Panc1 (cell line): ENCODE results near the gene ZG16B. TPM values are rescaled to one million over a fixed set of nuclear protein-coding genes. Genes with fewer than 3 reads are reported as not detected.
A peak's percentile ranks its signal among the peaks of the same experiment; 100 is the strongest.

Source experiments
- ATAC-seq: fragments of 200-7000 bp; cut with Tn5 transposase; 2 replicates; pipeline ENCODE4 v1.9.1; 2020; ENCODE audit warnings: mild to moderate bottlenecking, moderate library complexity
- BruUV-seq: library from RNA; stranded (reverse); fragments of 400-500 nt; replicated peaks from 2 replicates; lab custom pipeline; 2021; lab: Mats Ljungman, UMichigan
- CTCF ChIA-PET: fragments of 300-600 bp; sonication (Branson Sonifier 250); formaldehyde crosslinking; loops from one replicate; lab custom pipeline; 2022; ENCODE audit warnings: antibody characterized with exemption; lab: Charles Lee
- POLR2A ChIA-PET: fragments of 300-600 bp; sonication (Branson Sonifier 250); formaldehyde crosslinking; loops from one replicate; lab custom pipeline; 2022; ENCODE audit warnings: antibody characterized with exemption; lab: Charles Lee
- DNase-seq: peaks from one replicate; pipeline ENCODE4 v3.0.0-alpha.2; 2010; ENCODE audit warnings: low read depth, low spot score
- H3K27ac ChIP-seq: 2 replicates; pipeline ENCODE4 v1.5.1; 2011; ENCODE audit warnings: mild to moderate bottlenecking, low read length, inconsistent platforms
- H3K27me3 ChIP-seq: fragments of 200-500 bp; sonication (Bioruptor generic); 2 replicates; pipeline ENCODE4 v1.6.0; 2014; ENCODE audit warnings: low read length, inconsistent platforms; ENCODE audit not compliant: control insufficient read depth, insufficient read depth
- H3K36me3 ChIP-seq: fragments of 200-500 bp; sonication (Bioruptor generic); 2 replicates; pipeline ENCODE4 v1.5.1; 2014; ENCODE audit warnings: inconsistent platforms, mild to moderate bottlenecking, low read length, moderate library complexity; ENCODE audit not compliant: control insufficient read depth, insufficient read depth
- H3K4me1 ChIP-seq: 2 replicates; pipeline ENCODE4 v1.5.1; 2011; ENCODE audit warnings: inconsistent platforms, mild to moderate bottlenecking, low read length, moderate library complexity; ENCODE audit not compliant: control insufficient read depth, insufficient read depth
- H3K4me3 ChIP-seq, 2 experiments: 2 replicates each; pipeline ENCODE4 v1.5.1; 2011 to 2012; ENCODE audit warnings: low read depth in 2 of 2, low read length in 2 of 2, mild to moderate bottlenecking in 2 of 2, inconsistent platforms in 1 of 2, moderate library complexity in 1 of 2
- H3K9me3 ChIP-seq: fragments of 200-500 bp; sonication (Bioruptor generic); 2 replicates; pipeline ENCODE4 v1.5.1; 2014; ENCODE audit warnings: low read depth, mild to moderate bottlenecking, inconsistent platforms, low read length, moderate library complexity; ENCODE audit not compliant: control insufficient read depth, insufficient read depth
- POLR2AphosphoS5 ChIP-seq: IDR thresholded peaks from 2 replicates; pipeline ENCODE4 v1.6.1; 2012; ENCODE audit warnings: mild to moderate bottlenecking, low read depth, low read length, moderate library complexity
- SIN3A ChIP-seq: IDR thresholded peaks from 2 replicates; pipeline ENCODE4 v1.6.1; 2012; ENCODE audit warnings: low read depth, mild to moderate bottlenecking, low read length, moderate library complexity, borderline replicate concordance; ENCODE audit not compliant: insufficient read depth
- TCF7L2 ChIP-seq: IDR thresholded peaks from 2 replicates; pipeline ENCODE4 v1.6.1; 2011; ENCODE audit warnings: mild to moderate bottlenecking, low read depth, low read length, inconsistent platforms
- in situ Hi-C: cut with HindIII; loops from 2 replicates; pipeline ENCODE4 v1.10.0; 2016; ENCODE audit warnings: low sequenced_read_pairs, low pct_unique_long_range_greater_than_20kb
- intact Hi-C: fragments of 100-400 bp; cut with micrococcal nuclease; formaldehyde crosslinking; loops from one replicate; pipeline ENCODE4 v1.10.0; 2022; ENCODE audit not compliant: unreplicated experiment
- total RNA-seq: library from RNA; stranded (reverse); gene quantifications from one replicate; pipeline ENCODE4 v1.2.1, GENCODE V29; 2021; ENCODE audit not compliant: unreplicated experiment
- TF ChIP-seq, protein P1 (sequence below), 2 experiments: IDR thresholded peaks; 2 replicates each; pipeline ENCODE4 v1.6.1; 2011 to 2012; ENCODE audit warnings: low read depth in 2 of 2, control low read depth in 1 of 2, low read length in 1 of 2, mild to moderate bottlenecking in 1 of 2, moderate library complexity in 1 of 2; ENCODE audit not compliant: insufficient read depth in 1 of 2
- TF ChIP-seq, protein P2 (sequence below): fragments of 450-650 bp; IDR thresholded peaks from 2 replicates; pipeline ENCODE4 v1.5.1; 2017; ENCODE audit warnings: mild to moderate bottlenecking

The ZG16B gene
- total RNA-seq, 1 experiment from 2014 or later: 9.1 TPM

DNA sequence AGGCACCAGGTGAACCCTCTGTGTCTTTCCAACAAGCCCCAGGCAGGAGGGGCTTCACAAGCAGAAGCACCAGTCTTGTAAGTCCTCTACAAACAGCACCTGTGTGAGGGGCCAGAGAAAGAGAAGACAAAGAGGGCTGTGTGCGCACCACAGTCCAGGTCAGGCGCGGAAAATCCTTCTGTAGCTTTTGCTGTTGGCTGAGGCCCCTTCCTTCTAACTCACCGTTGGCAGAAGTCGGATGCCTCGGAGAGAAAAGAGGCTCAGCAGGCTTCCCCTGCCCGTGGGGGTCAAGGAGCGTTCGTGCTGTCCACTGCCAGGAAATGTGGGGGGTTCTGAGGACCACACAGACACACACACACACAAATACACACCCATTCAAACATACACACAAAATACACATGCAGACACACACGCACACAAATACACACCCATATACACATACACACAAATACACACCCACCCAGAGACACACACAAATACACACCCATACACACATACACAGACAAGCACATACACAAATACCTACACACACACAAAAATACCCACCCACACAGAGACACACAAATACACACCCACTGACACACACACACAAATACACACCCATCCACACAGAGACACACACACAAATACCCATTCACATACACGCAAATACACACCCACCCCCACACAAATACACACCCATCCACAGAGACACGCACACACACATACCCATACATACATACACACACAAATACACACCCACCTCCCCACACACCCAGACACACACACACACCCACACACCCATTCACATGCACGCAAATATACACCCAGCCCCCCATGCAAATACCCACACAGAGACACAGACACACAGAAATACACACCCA lies 6.8 kb downstream of the ZG16B start:
- intact Hi-C loops: loop anchor here (5.0 kb wide), 1 partner anchor 65 kb away; no protein-coding TSS in a partner anchor
- POLR2A ChIA-PET: interaction anchor here (0.7 kb wide), 1 partner anchor 154 kb away, joined by 5 read pairs; the partner anchor contains the start of gene KCTD5
- H3K4me1 ChIP-seq: peaks cover 41% of the 10 kb centered on the region
- CTCF ChIA-PET: no interaction called here
- peak overlapping the region; percentile 79 for H3K27ac ChIP-seq
- peak; percentile 10; the same call in 1 of the 2 replicates for ATAC-seq
- BruUV-seq: TSS peak; percentile 95
- no peaks in the 10 kb centered on the region for H3K9me3 ChIP-seq
- DNase-seq: peak; percentile 45
- in situ Hi-C loops: no loop called here
- H3K36me3 ChIP-seq: no peaks in the 10 kb centered on the region
- no peak overlapping the region; a peak in 1 of 4 replicates for H3K4me3 ChIP-seq
- H3K27me3 ChIP-seq: no peaks in the 10 kb centered on the region
- no peak for TF ChIP-seq POLR2AphosphoS5
- TF ChIP-seq, protein P1, sequence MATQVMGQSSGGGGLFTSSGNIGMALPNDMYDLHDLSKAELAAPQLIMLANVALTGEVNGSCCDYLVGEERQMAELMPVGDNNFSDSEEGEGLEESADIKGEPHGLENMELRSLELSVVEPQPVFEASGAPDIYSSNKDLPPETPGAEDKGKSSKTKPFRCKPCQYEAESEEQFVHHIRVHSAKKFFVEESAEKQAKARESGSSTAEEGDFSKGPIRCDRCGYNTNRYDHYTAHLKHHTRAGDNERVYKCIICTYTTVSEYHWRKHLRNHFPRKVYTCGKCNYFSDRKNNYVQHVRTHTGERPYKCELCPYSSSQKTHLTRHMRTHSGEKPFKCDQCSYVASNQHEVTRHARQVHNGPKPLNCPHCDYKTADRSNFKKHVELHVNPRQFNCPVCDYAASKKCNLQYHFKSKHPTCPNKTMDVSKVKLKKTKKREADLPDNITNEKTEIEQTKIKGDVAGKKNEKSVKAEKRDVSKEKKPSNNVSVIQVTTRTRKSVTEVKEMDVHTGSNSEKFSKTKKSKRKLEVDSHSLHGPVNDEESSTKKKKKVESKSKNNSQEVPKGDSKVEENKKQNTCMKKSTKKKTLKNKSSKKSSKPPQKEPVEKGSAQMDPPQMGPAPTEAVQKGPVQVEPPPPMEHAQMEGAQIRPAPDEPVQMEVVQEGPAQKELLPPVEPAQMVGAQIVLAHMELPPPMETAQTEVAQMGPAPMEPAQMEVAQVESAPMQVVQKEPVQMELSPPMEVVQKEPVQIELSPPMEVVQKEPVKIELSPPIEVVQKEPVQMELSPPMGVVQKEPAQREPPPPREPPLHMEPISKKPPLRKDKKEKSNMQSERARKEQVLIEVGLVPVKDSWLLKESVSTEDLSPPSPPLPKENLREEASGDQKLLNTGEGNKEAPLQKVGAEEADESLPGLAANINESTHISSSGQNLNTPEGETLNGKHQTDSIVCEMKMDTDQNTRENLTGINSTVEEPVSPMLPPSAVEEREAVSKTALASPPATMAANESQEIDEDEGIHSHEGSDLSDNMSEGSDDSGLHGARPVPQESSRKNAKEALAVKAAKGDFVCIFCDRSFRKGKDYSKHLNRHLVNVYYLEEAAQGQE (IDR thresholded peaks at IDR 0.05; ENCODE audit: insufficient read depth in 1 of 2, low read depth in 2 of 2, low read length in 1 of 2): no peak
- no peak for TF ChIP-seq SIN3A
- TF ChIP-seq, protein P2, sequence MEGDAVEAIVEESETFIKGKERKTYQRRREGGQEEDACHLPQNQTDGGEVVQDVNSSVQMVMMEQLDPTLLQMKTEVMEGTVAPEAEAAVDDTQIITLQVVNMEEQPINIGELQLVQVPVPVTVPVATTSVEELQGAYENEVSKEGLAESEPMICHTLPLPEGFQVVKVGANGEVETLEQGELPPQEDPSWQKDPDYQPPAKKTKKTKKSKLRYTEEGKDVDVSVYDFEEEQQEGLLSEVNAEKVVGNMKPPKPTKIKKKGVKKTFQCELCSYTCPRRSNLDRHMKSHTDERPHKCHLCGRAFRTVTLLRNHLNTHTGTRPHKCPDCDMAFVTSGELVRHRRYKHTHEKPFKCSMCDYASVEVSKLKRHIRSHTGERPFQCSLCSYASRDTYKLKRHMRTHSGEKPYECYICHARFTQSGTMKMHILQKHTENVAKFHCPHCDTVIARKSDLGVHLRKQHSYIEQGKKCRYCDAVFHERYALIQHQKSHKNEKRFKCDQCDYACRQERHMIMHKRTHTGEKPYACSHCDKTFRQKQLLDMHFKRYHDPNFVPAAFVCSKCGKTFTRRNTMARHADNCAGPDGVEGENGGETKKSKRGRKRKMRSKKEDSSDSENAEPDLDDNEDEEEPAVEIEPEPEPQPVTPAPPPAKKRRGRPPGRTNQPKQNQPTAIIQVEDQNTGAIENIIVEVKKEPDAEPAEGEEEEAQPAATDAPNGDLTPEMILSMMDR: no peak
- no peak for TF ChIP-seq TCF7L2

DNA sequence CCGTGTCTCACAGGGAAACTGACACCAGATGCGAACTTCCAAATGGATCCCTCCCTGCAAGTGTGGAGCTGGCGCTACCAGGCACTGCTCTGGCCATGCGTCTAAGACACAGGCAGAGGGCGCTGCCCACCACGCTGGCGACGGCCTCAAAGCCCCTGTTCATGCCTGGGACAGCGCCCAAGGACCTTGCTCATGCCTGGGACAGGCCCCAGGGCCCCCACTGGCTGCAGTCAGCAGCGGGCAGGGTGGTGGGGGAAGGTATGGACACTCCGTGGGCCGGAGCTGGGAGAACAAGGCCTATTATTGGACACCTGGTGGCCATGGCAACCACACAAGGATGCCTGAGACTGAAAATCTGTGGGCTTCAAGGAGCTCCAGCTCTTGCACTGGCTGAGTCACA lies 8.8 kb downstream of the ZG16B start:
- no peaks in the 10 kb centered on the region for H3K36me3 ChIP-seq
- no peak for DNase-seq
- peak; percentile 78 for ATAC-seq
- intact Hi-C loops (loop anchor here (1.0 to 5.0 kb wide), 2 partner anchors 29 to 67 kb away; no protein-coding TSS in a partner anchor), in situ Hi-C loops (no loop called here)
- no TSS peak for BruUV-seq
- TF ChIP-seq, protein P2: peak; percentile 97
- TF ChIP-seq SIN3A (no peak), TCF7L2 (peak; percentile 24; the same call in 1 of the 2 replicates), POLR2AphosphoS5 (peak; percentile 58; the same call in 1 of the 2 replicates)
- TF ChIP-seq, protein P1 (IDR thresholded peaks at IDR 0.05; ENCODE audit: insufficient read depth in 1 of 2, low read depth in 2 of 2, low read length in 1 of 2): 0 out of 4 replicates have a peak, but pooled peaks of 1 of the 2 experiments have one; percentile 34
- ChIA-PET CTCF (interaction anchor here (0.6 to 2.1 kb wide), 9 partner anchors 15 to 122 kb away, joined by 3 to 13 read pairs (median 6); no protein-coding TSS in a partner anchor), POLR2A (interaction anchor here (0.5 kb wide), 2 partner anchors 9 to 50 kb away, joined by 3 to 9 read pairs; no protein-coding TSS in a partner anchor)
- no peak overlapping the region for H3K4me3 ChIP-seq
- H3K27ac ChIP-seq: peak overlapping the region; percentile 79
- no peaks in the 10 kb centered on the region for H3K27me3 ChIP-seq
- H3K4me1 ChIP-seq: peaks cover 41% of the 10 kb centered on the region
- no peaks in the 10 kb centered on the region for H3K9me3 ChIP-seq
